Left lung (tissue), 10 donors: Measurements from ENCODE around the gene NKX3-2. TPM values are rescaled to one million over a fixed set of nuclear protein-coding genes. Genes with fewer than 3 reads are reported as not detected.

Experiments
- ATAC-seq: fragments of 200-7000 bp; cut with Tn5 transposase; one replicate; pipeline ENCODE4 v1.9.1; 2020; ENCODE audit warnings: moderate library complexity
- DNase-seq, 4 donors: peaks; one replicate each; pipeline ENCODE4 v3.0.0-alpha.2; 2013 to 2020
- H3K27ac ChIP-seq, 2 donors: fragments of 200-600 bp; sonication (generic) in 1 of 2; one replicate each; pipeline versions ENCODE4 v1.5.0 to v1.8.0; 2020 to 2021
- H3K27me3 ChIP-seq, 2 donors: fragments of 200-600 bp; sonication (generic) in 1 of 2; one replicate each; pipeline versions ENCODE4 v1.5.0 to v1.8.0; 2020 to 2021
- H3K36me3 ChIP-seq, 2 donors: fragments of 200-600 bp; sonication (generic) in 1 of 2; one replicate each; pipeline versions ENCODE4 v1.5.0 to v1.8.0; 2020 to 2021
- H3K4me1 ChIP-seq, 2 donors: fragments of 200-600 bp; one replicate each; pipeline ENCODE4 v1.8.0; 2021
- H3K4me3 ChIP-seq, 2 donors: fragments of 200-600 bp; sonication (generic) in 1 of 2; one replicate each; pipeline versions ENCODE4 v1.5.0 to v1.8.0; 2020 to 2021; ENCODE audit warnings: mild to moderate bottlenecking in 1 of 2
- H3K9me3 ChIP-seq, 2 donors: fragments of 200-600 bp; sonication (generic) in 1 of 2; one replicate each; pipeline versions ENCODE4 v1.5.0 to v1.8.0; 2020 to 2021
- CTCF ChIP-seq, 2 donors: fragments of 200-600 bp; sonication (generic) in 1 of 2; IDR thresholded peaks; one replicate each; pipeline versions ENCODE4 v1.5.0 to v1.8.0; 2021; ENCODE audit warnings: antibody characterized with exemption in 2 of 2
- intact Hi-C, 2 donors: fragments of 100-400 bp; cut with DNase I; formaldehyde crosslinking; loops; one replicate each; pipeline versions ENCODE4 v1.11.2 to v1.14.2; 2022
- polyA plus RNA-seq, 6 donors: library from polyadenylated mRNA; unstranded; fragments of 120-200 nt; gene quantifications; one replicate each; pipeline ENCODE4 v1.2.1, GENCODE V29; 2013; ENCODE audit not compliant: insufficient read length in 6 of 6
- total RNA-seq, 2 donors: library from RNA; stranded (reverse); fragmentation: NEBNext Ultra II Directional; extraction: Animal tissue kit (Norgen Biotek cat#: 25700); gene quantifications; one replicate each; pipeline ENCODE4 v1.2.1, GENCODE V29; 2021
- donor health status: DM: no; HTN: yes; CAD: no.
- donor health status: DM: no; HTN: no; CAD: no.

The NKX3-2 gene
- total and polyA plus RNA-seq, 8 donors: 0.09 to 0.44 (median 0.13) TPM; not detected in 3

GRCh38 chr4:13515268-13515667 lies 29.0 kb downstream of the NKX3-2 start:
- intact Hi-C loops: no loop called here
- H3K9me3 ChIP-seq: no peaks in the 10 kb centered on the region
- H3K27ac ChIP-seq: no peak overlapping the region
- no peak overlapping the region for H3K4me3 ChIP-seq
- no peaks in the 10 kb centered on the region for H3K36me3 ChIP-seq
- DNase-seq: no peak
- peaks cover 37 to 89% of the 10 kb centered on the region in 2 donors for H3K27me3 ChIP-seq
- H3K4me1 ChIP-seq: no peaks in the 10 kb centered on the region
- no peak for ATAC-seq
- TF ChIP-seq CTCF (IDR thresholded peaks at IDR 0.05): no peak

- Histone ChIP-seq H3K4me1 (no peaks in the 10 kb centered on the region), H3K4me3 (no peak overlapping the region), H3K9me3 (no peaks in the 10 kb centered on the region), H3K36me3 (no peaks in the 10 kb centered on the region), H3K27ac (no peak overlapping the region), H3K27me3 (peaks cover 32 to 83% of the 10 kb centered on the region in 2 donors)
- DNase-seq (no peak), ATAC-seq (no peak)
- no peak for TF ChIP-seq CTCF (IDR thresholded peaks at IDR 0.05)
- intact Hi-C loops: no loop called here
Measured at GRCh38 chr4:13514722-13515121, 29.6 kb downstream of the NKX3-2 start.

DNA sequence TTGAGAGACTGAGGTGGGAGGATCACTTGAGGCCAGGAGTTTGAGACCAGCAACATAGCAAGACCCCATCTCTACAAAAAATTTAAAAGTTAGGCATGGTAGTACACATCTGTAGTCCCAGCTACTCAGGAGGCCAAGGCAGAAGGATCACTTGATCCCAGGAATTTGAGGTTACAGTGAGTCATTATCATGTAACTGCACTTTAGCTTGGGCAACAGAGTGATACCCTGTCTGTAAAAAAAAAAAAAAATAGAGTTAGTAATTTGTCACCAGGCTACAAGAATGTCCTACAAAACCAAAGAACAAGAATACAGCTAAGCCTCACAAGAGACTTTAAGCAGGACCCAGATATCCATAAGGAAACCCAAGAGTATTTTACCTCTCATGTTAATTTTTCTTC lies 33.2 kb downstream of the NKX3-2 start:
- intact Hi-C loops: no loop called here
- Histone ChIP-seq H3K36me3 (no peaks in the 10 kb centered on the region), H3K9me3 (no peaks in the 10 kb centered on the region), H3K4me3 (no peak overlapping the region), H3K27me3 (peaks cover 9 to 50% of the 10 kb centered on the region in 2 donors), H3K27ac (no peak overlapping the region), H3K4me1 (no peaks in the 10 kb centered on the region)
- TF ChIP-seq CTCF (IDR thresholded peaks at IDR 0.05): no peak
- ATAC-seq (no peak), DNase-seq (no peak)

DNA sequence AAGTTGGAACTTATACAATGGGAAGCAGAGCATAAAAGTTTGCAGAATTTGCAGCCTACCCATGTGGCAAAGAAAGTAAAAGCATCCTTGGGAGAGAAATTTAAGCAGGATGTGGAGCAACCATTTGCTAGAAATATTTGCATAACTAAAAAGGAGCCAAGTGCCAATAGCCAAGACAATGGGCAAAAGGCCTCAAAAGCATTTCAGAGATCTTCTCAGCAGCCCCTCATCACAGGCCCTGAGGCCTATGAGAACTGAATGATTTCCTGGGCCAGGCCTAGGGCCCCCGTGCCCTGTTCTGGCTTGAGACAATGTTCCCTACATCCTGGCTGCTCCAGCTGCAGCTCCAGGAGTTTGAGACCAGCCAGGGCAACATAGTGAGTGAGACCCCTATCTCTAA lies 34.9 kb downstream of the NKX3-2 start:
- intact Hi-C loops: no loop called here
- H3K27ac ChIP-seq: no peak overlapping the region
- H3K4me3 ChIP-seq: no peak overlapping the region
- TF ChIP-seq CTCF (IDR thresholded peaks at IDR 0.05): no peak
- H3K36me3 ChIP-seq: no peaks in the 10 kb centered on the region
- H3K27me3 ChIP-seq: peaks cover 0 to 33% of the 10 kb centered on the region in 2 donors
- ATAC-seq (no peak), DNase-seq (no peak)
- H3K9me3 ChIP-seq: no peaks in the 10 kb centered on the region
- no peaks in the 10 kb centered on the region for H3K4me1 ChIP-seq

- Histone ChIP-seq H3K36me3 (no peaks in the 10 kb centered on the region), H3K4me3 (no peak overlapping the region), H3K27me3 (peaks cover 0 to 21% of the 10 kb centered on the region in 2 donors), H3K27ac (no peak overlapping the region), H3K9me3 (no peaks in the 10 kb centered on the region), H3K4me1 (no peaks in the 10 kb centered on the region)
- no peak for ATAC-seq
- intact Hi-C loops: no loop called here
- no peak for DNase-seq
- TF ChIP-seq CTCF (IDR thresholded peaks at IDR 0.05): no peak
Measured at GRCh38 chr4:13504374-13504773, 39.9 kb downstream of the NKX3-2 start.
